Loucy (cell line): ENCODE measurements around the gene HIP1.

Experiments
- H2AFZ ChIP-seq: fragments of 200-600 bp; sonication (generic); 2 replicates; pipeline ENCODE4 v1.6.0; 2016; ENCODE audit warnings: antibody characterized with exemption, mild to moderate bottlenecking, low read length, moderate library complexity
- H3F3A ChIP-seq: fragments of 200-600 bp; 2 replicates; pipeline ENCODE4 v1.6.0; 2016; ENCODE audit warnings: antibody characterized with exemption, low read depth, mild to moderate bottlenecking
- H3K27me3 ChIP-seq: fragments of 200-600 bp; sonication (generic); 2 replicates; pipeline ENCODE4 v1.6.1; 2014; ENCODE audit warnings: low read length, mild to moderate bottlenecking; ENCODE audit not compliant: insufficient read depth, poor library complexity, severe bottlenecking
- H3K36me3 ChIP-seq: fragments of 200-600 bp; sonication (generic); 2 replicates; pipeline ENCODE4 v1.6.1; 2016; ENCODE audit warnings: low read length; ENCODE audit not compliant: insufficient read depth
- H3K4me1 ChIP-seq: fragments of 200-600 bp; sonication (generic); 2 replicates; pipeline ENCODE4 v1.5.1; 2014; ENCODE audit warnings: low read length, mild to moderate bottlenecking; ENCODE audit not compliant: insufficient read depth, poor library complexity, severe bottlenecking
- H3K4me2 ChIP-seq: fragments of 200-600 bp; sonication (generic); 2 replicates; pipeline ENCODE4 v1.6.0; 2014; ENCODE audit warnings: antibody characterized with exemption, low read length, low read depth, mild to moderate bottlenecking; ENCODE audit not compliant: poor library complexity, severe bottlenecking
- H3K4me3 ChIP-seq: fragments of 200-600 bp; sonication (generic); 2 replicates; pipeline ENCODE4 v1.5.1; 2014; ENCODE audit warnings: low read length, mild to moderate bottlenecking, mixed read lengths; ENCODE audit not compliant: poor library complexity, severe bottlenecking
- H3K79me2 ChIP-seq: fragments of 200-600 bp; sonication (generic); 2 replicates; pipeline ENCODE4 v1.6.1; 2014; ENCODE audit warnings: low read length; ENCODE audit not compliant: insufficient read depth
- H3K9ac ChIP-seq: fragments of 200-600 bp; sonication (generic); 2 replicates; pipeline ENCODE4 v1.6.0; 2014; ENCODE audit warnings: mild to moderate bottlenecking, low read depth, low read length, moderate library complexity; ENCODE audit not compliant: poor library complexity, severe bottlenecking
- H3K9me2 ChIP-seq: fragments of 200-600 bp; sonication (generic); replicated peaks from 2 replicates; pipeline ENCODE4 v1.6.1; 2016; ENCODE audit warnings: low read depth, low read length, mixed read lengths
- H3K9me3 ChIP-seq: fragments of 200-600 bp; sonication (generic); 2 replicates; pipeline ENCODE4 v1.6.1; 2014; ENCODE audit warnings: mild to moderate bottlenecking, antibody characterized with exemption, low read length, low read depth; ENCODE audit not compliant: insufficient read depth
- H4K20me1 ChIP-seq: fragments of 200-600 bp; sonication (generic); 2 replicates; pipeline ENCODE4 v1.6.0; 2014; ENCODE audit warnings: antibody characterized with exemption, low read length, mild to moderate bottlenecking; ENCODE audit not compliant: insufficient read depth, poor library complexity, severe bottlenecking
- CTCF ChIP-seq: fragments of 200-600 bp; sonication (generic); conservative IDR thresholded peaks from 2 replicates; pipeline ENCODE4 v1.5.1; 2014; ENCODE audit warnings: mild to moderate bottlenecking, antibody characterized with exemption, low read length
- EZH2phosphoT487 ChIP-seq: fragments of 200-600 bp; IDR thresholded peaks from 2 replicates; pipeline ENCODE4 v1.6.1; 2018; ENCODE audit warnings: antibody characterized with exemption, mild to moderate bottlenecking, moderate library complexity, borderline replicate concordance

The HIP1 gene

GRCh38 chr7:75645570-75645969 lies 93.2 kb downstream of the HIP1 start:
- H2AFZ ChIP-seq = no peak overlapping the region
- H3K4me1 ChIP-seq = no peaks in the 10 kb centered on the region
- H3K9ac ChIP-seq = no peak overlapping the region
- no peaks in the 10 kb centered on the region for H3K36me3 ChIP-seq
- H4K20me1 ChIP-seq = no peaks in the 10 kb centered on the region
- H3K79me2 ChIP-seq = no peaks in the 10 kb centered on the region
- no peaks in the 10 kb centered on the region for H3K9me2 ChIP-seq
- H3K9me3 ChIP-seq = peaks cover 4% of the 10 kb centered on the region; the same call in 1 of the 2 replicates
- no peaks in the 10 kb centered on the region for H3K27me3 ChIP-seq
- no peaks in the 10 kb centered on the region for H3F3A ChIP-seq
- H3K4me2 ChIP-seq = no peak overlapping the region
- no peak for TF ChIP-seq CTCF
- TF ChIP-seq EZH2phosphoT487 = no peak
- no peak overlapping the region for H3K4me3 ChIP-seq

- H2AFZ ChIP-seq = no peak overlapping the region
- no peak overlapping the region for H3K4me3 ChIP-seq
- H3K9ac ChIP-seq = no peak overlapping the region
- no peaks in the 10 kb centered on the region for H3K79me2 ChIP-seq
- H3K27me3 ChIP-seq = no peaks in the 10 kb centered on the region
- peaks cover 2% of the 10 kb centered on the region for H3K4me1 ChIP-seq
- H3F3A ChIP-seq = no peaks in the 10 kb centered on the region
- TF ChIP-seq EZH2phosphoT487 (no peak), CTCF (no peak)
- H3K4me2 ChIP-seq = no peak overlapping the region
- H3K36me3 ChIP-seq = no peaks in the 10 kb centered on the region
- peaks cover 4% of the 10 kb centered on the region; the same call in 1 of the 2 replicates for H3K9me3 ChIP-seq
- H3K9me2 ChIP-seq = no peaks in the 10 kb centered on the region
- H4K20me1 ChIP-seq = no peaks in the 10 kb centered on the region
Measured at GRCh38 chr7:75644589-75644988, 94.2 kb downstream of the HIP1 start.

- Histone ChIP-seq H3K9me3 (peaks cover 4% of the 10 kb centered on the region; the same call in 1 of the 2 replicates), H3K9me2 (no peaks in the 10 kb centered on the region), H3K79me2 (no peaks in the 10 kb centered on the region), H3K9ac (no peak overlapping the region), H2AFZ (no peak overlapping the region), H4K20me1 (no peaks in the 10 kb centered on the region), H3K36me3 (no peaks in the 10 kb centered on the region), H3K27me3 (no peaks in the 10 kb centered on the region), H3K4me3 (no peak overlapping the region), H3F3A (no peaks in the 10 kb centered on the region), H3K4me2 (no peak overlapping the region), H3K4me1 (peaks cover 6% of the 10 kb centered on the region)
- TF ChIP-seq EZH2phosphoT487 (no peak), CTCF (peak; percentile 91)
Measured at GRCh38 chr7:75642810-75643486, 95.8 kb downstream of the HIP1 start.
